ENCODE results near the gene KRTAP10-2. TPM values are rescaled to one million over a fixed set of nuclear protein-coding genes. Genes with fewer than 3 reads are reported as not detected.

The KRTAP10-2 gene
- total RNA-seq, 1 donor from 2014 or later: not detected

- Mint-ChIP-seq H3K27me3 (ENCODE audit: low read depth) (no peaks in the 10 kb centered on the region), H3K27ac (ENCODE audit: unreplicated experiment) (no peak overlapping the region)
Observed at GRCh38 chr21:44539046-44539445, 12.3 kb downstream of the KRTAP10-2 start.

GRCh38 chr21:44537930-44538911 lies 13.1 kb downstream of the KRTAP10-2 start:
- Mint-ChIP-seq H3K36me3 (ENCODE audit: low read depth) (no peaks in the 10 kb centered on the region), H3K4me3 (no peak overlapping the region), H3K9me3 (peaks cover 3% of the 10 kb centered on the region), H3K4me1 (no peaks in the 10 kb centered on the region), H3K27me3 (ENCODE audit: low read depth) (no peaks in the 10 kb centered on the region), H3K27ac (ENCODE audit: unreplicated experiment) (no peak overlapping the region)
- DNase-seq (ENCODE audit: low read depth, low spot score): no peak
- TF ChIP-seq CTCF (conservative IDR thresholded peaks at IDR 0.05): no peak

More at GRCh38 chr21:44539046-44539445, 12.3 kb downstream of the KRTAP10-2 start:
- no peak for DNase-seq (ENCODE audit: low read depth, low spot score)
- Mint-ChIP-seq H3K4me3 (no peak overlapping the region), H3K4me1 (no peaks in the 10 kb centered on the region), H3K36me3 (ENCODE audit: low read depth) (no peaks in the 10 kb centered on the region), H3K9me3 (peaks cover 3% of the 10 kb centered on the region)
- no peak for TF ChIP-seq CTCF (conservative IDR thresholded peaks at IDR 0.05)

- no peaks in the 10 kb centered on the region for H3K36me3 Mint-ChIP-seq (ENCODE audit: low read depth)
Observed at GRCh38 chr21:44535963-44536362, 15.3 kb downstream of the KRTAP10-2 start.

GRCh38 chr21:44534688-44535087 lies 16.6 kb downstream of the KRTAP10-2 start:
- H3K4me1 Mint-ChIP-seq: no peaks in the 10 kb centered on the region
- TF ChIP-seq CTCF (conservative IDR thresholded peaks at IDR 0.05): no peak
- no peak for DNase-seq (ENCODE audit: low read depth, low spot score)
- peaks cover 6% of the 10 kb centered on the region for H3K9me3 Mint-ChIP-seq
- H3K36me3 Mint-ChIP-seq (ENCODE audit: low read depth): no peaks in the 10 kb centered on the region
- H3K27ac Mint-ChIP-seq (ENCODE audit: unreplicated experiment): peak overlapping the region; percentile 50
- no peak overlapping the region for H3K4me3 Mint-ChIP-seq
- H3K27me3 Mint-ChIP-seq (ENCODE audit: low read depth): no peaks in the 10 kb centered on the region

More at GRCh38 chr21:44535963-44536362, 15.3 kb downstream of the KRTAP10-2 start:
- no peak for DNase-seq (ENCODE audit: low read depth, low spot score)
- no peak overlapping the region for H3K27ac Mint-ChIP-seq (ENCODE audit: unreplicated experiment)
- no peaks in the 10 kb centered on the region for H3K27me3 Mint-ChIP-seq (ENCODE audit: low read depth)
- peaks cover 3% of the 10 kb centered on the region for H3K9me3 Mint-ChIP-seq
- H3K4me1 Mint-ChIP-seq: no peaks in the 10 kb centered on the region
- TF ChIP-seq CTCF (conservative IDR thresholded peaks at IDR 0.05): no peak
- H3K4me3 Mint-ChIP-seq: no peak overlapping the region

GRCh38 chr21:44533891-44534627 lies 17.2 kb downstream of the KRTAP10-2 start:
- no peaks in the 10 kb centered on the region for H3K36me3 Mint-ChIP-seq (ENCODE audit: low read depth)
- TF ChIP-seq CTCF (conservative IDR thresholded peaks at IDR 0.05): no peak
- H3K4me1 Mint-ChIP-seq: no peaks in the 10 kb centered on the region
- no peak overlapping the region for H3K27ac Mint-ChIP-seq (ENCODE audit: unreplicated experiment)
- no peak overlapping the region for H3K4me3 Mint-ChIP-seq
- no peaks in the 10 kb centered on the region for H3K27me3 Mint-ChIP-seq (ENCODE audit: low read depth)
- H3K9me3 Mint-ChIP-seq: peaks cover 6% of the 10 kb centered on the region
- DNase-seq (ENCODE audit: low read depth, low spot score): no peak
